GM19023 (cell line): ENCODE results near the gene ACYP1.

Source experiments
- ATAC-seq: cut with Tn5 transposase; IDR thresholded peaks from one replicate; pipeline ENCODE4 v1.9.1; 2021; ENCODE audit warnings: mild to moderate bottlenecking, moderate library complexity; ENCODE audit not compliant: unreplicated experiment

The ACYP1 gene

GRCh38 chr14:75063491-75064204 lies at the start of gene ACYP1:
Gene ACYP1 (minus strand): TSS chr14:75064024. CDS start chr14:75063553, 471 bp downstream.
- peak; percentile 98 for ATAC-seq

GRCh38 chr14:75109877-75110276 lies 46.1 kb upstream of the ACYP1 start:
- ATAC-seq = no peak

DNA sequence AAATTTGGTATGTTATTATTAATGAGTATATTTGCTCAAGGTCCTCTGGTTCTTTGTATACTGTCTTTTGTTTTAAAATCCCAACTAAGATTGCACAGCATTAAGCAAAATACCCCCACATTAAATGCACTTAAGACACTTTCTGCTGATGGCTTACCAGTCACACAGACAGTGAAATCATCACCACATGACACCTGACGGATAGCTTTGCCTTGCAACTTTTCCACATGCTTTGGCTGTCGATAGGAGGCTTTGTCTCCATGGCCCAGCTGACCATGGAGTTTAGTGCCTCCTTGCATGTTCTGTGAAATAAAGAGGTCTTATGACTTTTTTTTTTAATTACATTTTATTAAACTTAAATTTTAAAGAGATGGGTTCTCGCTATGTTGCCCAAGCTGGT lies 43.4 kb upstream of the ACYP1 start:
- no peak for ATAC-seq

DNA sequence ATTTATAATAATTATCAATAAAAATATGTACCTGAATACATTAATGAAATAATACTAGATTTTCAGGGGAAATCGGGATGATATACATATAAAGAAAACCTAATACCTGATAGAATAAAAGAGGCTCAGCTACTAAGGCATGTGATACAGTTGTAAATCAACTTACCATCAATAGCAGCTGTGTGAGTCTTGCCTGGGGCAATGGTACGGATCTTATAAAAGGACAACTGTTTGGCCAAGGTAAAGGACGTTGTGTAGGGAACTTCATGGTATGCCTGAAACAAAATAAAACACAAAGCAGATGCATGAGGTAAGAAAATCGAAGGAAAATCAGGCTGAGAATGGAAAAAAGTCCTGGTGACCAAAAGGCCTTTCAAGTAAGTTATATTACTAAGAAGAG lies 37.7 kb upstream of the ACYP1 start:
- no peak for ATAC-seq

DNA sequence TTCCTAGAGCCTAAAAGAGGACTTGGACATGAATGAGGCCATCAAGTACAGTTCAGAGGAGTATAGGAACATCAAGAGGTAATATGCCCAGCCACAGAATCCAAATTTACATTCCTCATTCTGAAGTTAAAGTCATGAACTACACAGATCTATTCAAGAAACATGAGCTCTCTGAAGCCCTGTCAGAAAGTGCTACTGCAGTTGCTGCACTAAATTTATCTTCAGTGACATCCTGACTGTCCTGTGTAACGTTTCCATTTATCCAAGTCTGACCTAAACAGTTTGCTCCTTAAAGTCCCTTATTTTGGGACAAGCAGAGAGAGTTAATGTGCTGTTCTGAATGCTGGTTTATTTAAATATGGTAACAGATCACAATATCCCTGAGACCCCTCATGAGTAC lies 34.9 kb upstream of the ACYP1 start:
- ATAC-seq = no peak

- ATAC-seq = no peak
Measured at GRCh38 chr14:75098212-75098611, 34.4 kb upstream of the ACYP1 start.

DNA sequence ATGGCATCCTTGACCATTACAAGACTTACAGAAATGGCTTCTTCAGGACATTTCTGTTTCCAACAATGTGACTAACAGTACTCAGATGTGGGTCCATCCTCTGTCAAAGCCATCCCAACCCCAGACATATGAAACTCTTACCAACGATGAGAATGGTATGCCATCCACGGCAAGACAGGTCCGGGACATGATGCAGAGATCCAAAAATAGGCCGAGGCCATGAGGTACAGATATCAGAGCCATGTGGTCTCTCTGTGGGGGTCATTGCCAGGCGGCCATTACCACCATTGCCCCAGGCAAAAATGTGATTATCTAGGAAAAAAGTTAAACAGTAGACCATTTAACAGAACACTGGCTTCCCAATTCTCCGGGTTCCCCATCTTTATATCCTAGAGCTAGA lies 33.1 kb upstream of the ACYP1 start:
- no peak for ATAC-seq

DNA sequence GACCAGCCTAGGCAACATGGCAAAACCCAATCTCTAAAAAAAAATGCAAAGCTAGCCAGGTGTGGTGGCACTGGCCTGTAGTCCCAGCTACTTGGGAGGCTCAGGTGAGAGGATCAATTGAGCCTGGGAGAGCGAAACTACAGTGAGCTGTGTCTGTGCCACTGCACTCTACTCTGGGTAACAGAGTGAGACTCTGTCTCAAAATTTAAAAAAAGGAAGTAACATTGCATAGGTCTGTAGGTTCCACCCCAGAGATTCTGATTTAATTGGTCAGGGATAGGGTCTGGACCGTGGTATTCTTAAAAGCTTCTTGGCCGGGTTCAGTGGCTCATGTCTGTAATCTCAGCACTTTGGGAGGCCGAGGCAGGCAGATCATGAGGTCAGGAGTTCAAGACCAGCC lies 31.9 kb upstream of the ACYP1 start:
- ATAC-seq = no peak

DNA sequence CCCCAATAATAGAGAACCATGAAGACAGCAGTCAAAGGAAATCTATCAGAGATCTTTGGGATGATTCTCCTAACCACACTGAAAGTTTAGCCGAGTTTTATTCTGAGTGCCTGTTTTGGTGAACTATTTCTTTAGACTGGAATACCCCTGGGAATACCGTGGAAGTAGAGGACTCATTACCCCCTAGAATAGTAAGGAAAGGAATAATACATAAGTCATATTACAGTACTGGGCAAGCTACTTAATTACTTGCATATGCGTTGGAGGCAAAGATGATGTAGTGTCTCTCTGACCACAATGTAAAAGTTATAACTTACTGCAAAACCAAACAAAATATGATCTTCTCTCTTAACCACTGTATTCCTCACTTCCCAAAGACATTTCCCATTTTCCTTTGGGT lies 31.1 kb upstream of the ACYP1 start:
- ATAC-seq = no peak

- no peak for ATAC-seq
Measured at GRCh38 chr14:75092698-75093097, 28.9 kb upstream of the ACYP1 start.

DNA sequence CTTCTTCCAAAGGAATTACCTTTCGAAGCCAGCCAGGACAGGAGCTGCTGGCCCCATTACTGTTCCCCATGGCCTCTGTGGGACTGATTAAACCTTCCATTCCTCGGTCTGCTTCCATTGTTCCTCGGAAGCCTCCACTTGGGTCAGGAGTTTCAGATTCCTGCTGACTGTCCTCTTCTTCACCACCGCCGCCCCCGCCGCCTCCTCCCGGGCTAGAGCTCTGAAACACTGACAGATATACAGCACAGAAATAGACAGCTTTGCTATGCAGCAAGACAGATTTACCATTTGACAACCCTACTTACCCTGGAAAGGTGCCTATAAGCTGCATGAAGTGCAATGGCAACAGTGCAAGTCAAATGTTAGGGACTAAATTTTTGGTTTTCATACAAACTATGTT lies 27.4 kb upstream of the ACYP1 start:
- ATAC-seq = no peak

DNA sequence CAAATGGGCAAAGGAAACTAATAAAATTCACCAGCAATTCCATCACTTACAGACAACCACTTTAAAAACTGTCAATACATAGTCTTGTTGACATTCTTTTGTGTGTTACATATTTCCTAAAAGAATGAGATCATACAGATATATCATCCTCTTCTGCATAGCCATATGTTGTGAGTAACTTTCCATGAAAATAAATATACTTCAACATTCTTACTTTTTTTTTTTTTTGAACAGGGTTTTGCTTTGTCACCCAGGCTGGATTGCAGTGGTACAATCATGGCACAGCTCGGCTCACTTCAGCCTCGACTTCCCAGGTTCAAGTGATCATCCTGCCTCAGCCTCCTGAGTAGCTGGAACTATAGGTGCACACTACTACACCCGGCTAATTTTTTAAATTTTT lies 26.5 kb upstream of the ACYP1 start:
- ATAC-seq = no peak

- ATAC-seq = no peak
Measured at GRCh38 chr14:75088566-75089373, 24.9 kb upstream of the ACYP1 start.

DNA sequence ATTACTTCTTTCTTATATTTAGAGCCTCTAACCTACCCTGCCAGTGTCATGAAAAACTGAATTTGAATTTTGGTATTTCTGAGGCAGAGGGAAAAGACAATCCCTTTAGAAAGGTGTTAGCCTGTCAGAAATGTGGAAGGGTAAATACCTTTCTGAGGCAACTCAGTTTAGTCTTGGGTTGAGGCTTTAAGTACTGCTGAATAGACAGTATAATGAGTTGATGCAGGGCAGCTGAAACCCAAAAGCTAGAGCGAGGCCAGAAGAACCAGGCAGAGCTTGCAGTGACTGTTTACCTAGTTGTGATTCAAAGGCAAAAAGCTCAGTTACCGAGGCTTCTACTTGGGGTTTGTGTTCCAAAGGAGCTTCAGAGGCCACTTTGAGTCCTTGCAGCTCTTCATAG lies 24.3 kb upstream of the ACYP1 start:
- ATAC-seq = no peak

GRCh38 chr14:75084513-75084912 lies 20.7 kb upstream of the ACYP1 start:
- no peak for ATAC-seq

GRCh38 chr14:75083271-75083670 lies 19.4 kb upstream of the ACYP1 start:
- ATAC-seq = no peak

DNA sequence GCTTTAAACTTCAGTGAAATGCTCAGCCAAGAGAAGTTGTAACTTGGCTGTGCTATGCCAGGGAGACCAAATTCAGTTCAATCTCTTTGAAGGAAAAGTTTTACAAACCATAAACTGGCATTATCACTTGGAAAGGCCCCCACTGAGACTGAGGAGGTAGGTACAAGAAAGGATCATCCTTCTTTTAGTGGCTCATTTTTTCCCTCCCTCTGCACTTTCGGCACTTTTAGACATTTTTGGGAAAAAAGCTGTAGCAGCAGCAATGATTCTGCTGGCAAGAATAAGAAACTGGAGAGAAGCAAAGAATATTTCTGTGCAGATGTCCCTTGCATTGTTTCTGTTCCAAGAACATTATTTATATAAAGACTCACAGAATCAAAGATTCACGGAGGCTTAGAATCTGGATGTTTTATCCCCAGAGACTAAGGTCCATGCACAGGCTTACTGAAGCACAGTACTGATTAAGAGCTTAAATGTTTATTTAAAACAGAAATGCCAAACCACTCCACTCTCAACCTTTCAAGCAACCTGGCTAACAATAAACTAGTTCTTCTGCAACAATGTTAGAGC lies 17.9 kb upstream of the ACYP1 start:
- no peak for ATAC-seq

- no peak for ATAC-seq
Measured at GRCh38 chr14:75079521-75079920, 15.7 kb upstream of the ACYP1 start.

- ATAC-seq = no peak
Measured at GRCh38 chr14:75077794-75078193, 14.0 kb upstream of the ACYP1 start.

DNA sequence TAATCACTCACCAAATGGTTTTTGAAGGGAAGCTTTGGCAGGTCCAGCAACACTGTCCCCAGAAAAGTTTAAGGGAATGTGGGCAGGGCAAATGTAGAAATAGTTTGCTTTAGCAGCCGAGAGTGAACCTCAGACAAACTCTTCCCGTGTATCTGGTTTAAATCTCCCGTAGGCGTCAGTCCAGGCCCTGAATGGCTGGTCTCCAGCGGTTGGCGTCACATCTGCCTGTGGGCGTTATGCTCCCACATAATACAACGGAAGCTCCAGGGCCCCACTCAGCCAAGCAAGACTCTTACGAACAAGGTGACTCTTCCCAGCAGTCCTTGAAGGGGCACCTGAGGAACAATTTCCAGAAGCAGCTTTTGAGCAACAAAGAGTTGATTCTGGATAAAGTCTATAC lies 6.6 kb upstream of the ACYP1 start:
- no peak for ATAC-seq

GRCh38 chr14:75069811-75070145 lies 6.0 kb upstream of the ACYP1 start:
- ATAC-seq = no peak

GRCh38 chr14:75069121-75069810 lies 5.4 kb upstream of the ACYP1 start, which contains the start of gene ZC2HC1C:
Gene ZC2HC1C (plus strand): TSS chr14:75069641. CDS start chr14:75070574, 933 bp downstream.
- peak; percentile 78 for ATAC-seq
